Activated naive CD8-positive, alpha-beta T cell treated with anti-CD3 and anti-CD28 coated beads for 36 hours (primary cell): ENCODE results near the gene P2RX6. TPM values are rescaled to one million over a fixed set of nuclear protein-coding genes. Genes with fewer than 3 reads are reported as not detected.
"Not testable (repeated sequence)": the region's sequence is repeated elsewhere in the genome, so short reads cannot be mapped to it uniquely, and the experiment has no call there.

Source experiments
- DNase-seq: peaks from one replicate; pipeline ENCODE4 v3.0.0; 2021
- H3K27ac Mint-ChIP-seq: one replicate; pipeline ENCODE4 v1.8.0; 2022; ENCODE audit warnings: mild to moderate bottlenecking, moderate library complexity, mixed read lengths
- H3K27me3 Mint-ChIP-seq: one replicate; pipeline ENCODE4 v1.8.0; 2022; ENCODE audit warnings: mild to moderate bottlenecking, mixed read lengths
- H3K36me3 Mint-ChIP-seq: one replicate; pipeline ENCODE4 v1.8.0; 2021; ENCODE audit warnings: mild to moderate bottlenecking, mixed read lengths
- H3K4me1 Mint-ChIP-seq: one replicate; pipeline ENCODE4 v1.8.0; 2021; ENCODE audit warnings: mixed read lengths
- H3K4me3 Mint-ChIP-seq: one replicate; pipeline ENCODE4 v1.8.0; 2022; ENCODE audit warnings: mild to moderate bottlenecking, moderate library complexity, mixed read lengths
- H3K9me3 Mint-ChIP-seq: one replicate; pipeline ENCODE4 v1.8.0; 2022; ENCODE audit warnings: mixed read lengths
- total RNA-seq, 2 experiments: library from RNA; stranded (reverse); gene quantifications; one replicate each; pipeline ENCODE4 v1.2.3, GENCODE V29; 2021

Gene P2RX6
- total RNA-seq, 2 experiments from 2014 or later, result 0.14 to 0.43 TPM

DNA sequence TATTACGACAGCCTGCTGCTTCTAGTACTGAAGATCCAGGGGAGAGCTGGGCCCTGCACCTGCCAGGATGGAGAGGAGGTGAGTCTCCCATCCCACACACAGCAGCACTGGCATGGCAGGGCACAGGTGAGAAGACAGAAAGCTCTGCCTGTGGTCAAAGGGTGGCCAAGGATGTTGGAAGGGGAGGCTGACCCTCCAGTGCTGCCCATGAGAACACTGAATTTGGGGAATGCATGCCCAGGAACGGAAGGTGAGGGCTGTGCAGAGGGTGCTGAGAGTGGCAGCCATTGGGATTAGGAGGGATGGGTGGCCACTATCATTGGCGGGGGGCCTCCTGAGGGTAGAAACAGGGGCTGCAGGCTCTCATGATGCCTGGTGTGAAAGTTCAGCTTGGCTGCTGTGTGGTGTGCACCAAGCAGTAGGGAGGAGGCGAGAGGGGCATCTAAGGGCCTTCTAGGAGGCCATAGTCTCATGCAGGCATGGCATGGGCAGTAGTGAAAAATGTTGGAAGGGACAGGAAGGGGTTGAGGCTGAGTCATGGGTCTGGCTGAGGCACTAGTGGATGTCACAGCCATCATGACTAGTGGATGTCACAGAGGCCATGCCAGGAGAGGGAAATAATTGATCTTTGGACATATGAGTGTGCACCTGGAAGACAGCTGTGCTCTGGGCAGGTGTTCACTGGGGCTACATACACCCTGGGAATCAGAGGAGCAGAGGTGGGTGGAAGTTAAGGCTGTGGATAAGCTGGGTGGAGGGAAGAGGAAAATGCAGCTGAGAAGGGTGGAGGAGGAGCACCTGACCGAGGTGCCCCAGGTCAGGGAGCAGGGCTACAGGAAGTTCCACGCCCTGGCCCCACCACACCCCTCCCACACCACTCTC is 28.3 kb downstream of the P2RX6 start:
- peaks cover 15% of the 10 kb centered on the region for H3K4me1 Mint-ChIP-seq
- H3K27me3 Mint-ChIP-seq, result peaks cover 37% of the 10 kb centered on the region
- no peak overlapping the region for H3K4me3 Mint-ChIP-seq
- no peaks in the 10 kb centered on the region for H3K36me3 Mint-ChIP-seq
- no peak overlapping the region for H3K27ac Mint-ChIP-seq
- no peaks in the 10 kb centered on the region for H3K9me3 Mint-ChIP-seq
- DNase-seq, result no peak

GRCh38 chr22:21043860-21044535 is 29.0 kb downstream of the P2RX6 start:
- H3K4me1 Mint-ChIP-seq, result peaks cover 15% of the 10 kb centered on the region
- H3K27ac Mint-ChIP-seq, result no peak overlapping the region
- H3K36me3 Mint-ChIP-seq, result no peaks in the 10 kb centered on the region
- no peak overlapping the region for H3K4me3 Mint-ChIP-seq
- no peaks in the 10 kb centered on the region for H3K9me3 Mint-ChIP-seq
- peaks cover 37% of the 10 kb centered on the region for H3K27me3 Mint-ChIP-seq
- no peak for DNase-seq

DNA sequence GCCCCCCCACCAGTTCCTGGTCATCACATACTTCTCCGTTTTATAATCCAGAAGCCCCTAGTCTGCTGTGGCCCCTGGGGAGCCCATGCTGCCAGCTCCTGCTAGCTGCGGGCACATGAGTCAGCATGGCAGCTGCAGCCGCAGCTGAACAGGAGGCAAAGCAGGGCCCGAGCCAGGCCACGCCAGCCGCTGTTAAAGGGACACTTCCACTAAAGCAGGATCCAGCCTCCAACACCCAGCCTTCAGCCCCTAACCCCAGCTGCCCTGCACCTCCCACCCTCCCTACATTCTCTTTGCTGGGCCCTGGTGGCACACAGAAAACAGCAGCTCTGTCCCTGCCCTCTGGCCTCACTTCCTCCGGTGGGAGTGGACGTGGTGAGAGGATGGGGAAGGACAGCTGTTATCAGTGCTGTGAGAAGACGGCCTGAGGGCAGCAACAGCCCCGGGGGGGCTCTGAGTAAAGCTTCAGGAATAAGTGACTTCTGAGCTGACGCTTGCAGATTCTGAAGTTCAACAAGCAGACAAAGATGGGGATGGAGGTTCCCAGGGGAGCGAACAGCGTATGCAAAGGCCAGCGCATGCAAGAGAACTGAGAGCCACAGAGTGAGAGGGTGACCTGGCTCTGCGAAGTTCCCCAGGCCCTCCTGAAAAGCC is 30.1 kb downstream of the P2RX6 start:
- no peaks in the 10 kb centered on the region for H3K9me3 Mint-ChIP-seq
- peak overlapping the region; percentile 68 for H3K4me3 Mint-ChIP-seq
- H3K36me3 Mint-ChIP-seq, result no peaks in the 10 kb centered on the region
- H3K27me3 Mint-ChIP-seq, result peaks cover 37% of the 10 kb centered on the region
- no peak overlapping the region for H3K27ac Mint-ChIP-seq
- no peak for DNase-seq
- H3K4me1 Mint-ChIP-seq, result peaks cover 15% of the 10 kb centered on the region

DNA sequence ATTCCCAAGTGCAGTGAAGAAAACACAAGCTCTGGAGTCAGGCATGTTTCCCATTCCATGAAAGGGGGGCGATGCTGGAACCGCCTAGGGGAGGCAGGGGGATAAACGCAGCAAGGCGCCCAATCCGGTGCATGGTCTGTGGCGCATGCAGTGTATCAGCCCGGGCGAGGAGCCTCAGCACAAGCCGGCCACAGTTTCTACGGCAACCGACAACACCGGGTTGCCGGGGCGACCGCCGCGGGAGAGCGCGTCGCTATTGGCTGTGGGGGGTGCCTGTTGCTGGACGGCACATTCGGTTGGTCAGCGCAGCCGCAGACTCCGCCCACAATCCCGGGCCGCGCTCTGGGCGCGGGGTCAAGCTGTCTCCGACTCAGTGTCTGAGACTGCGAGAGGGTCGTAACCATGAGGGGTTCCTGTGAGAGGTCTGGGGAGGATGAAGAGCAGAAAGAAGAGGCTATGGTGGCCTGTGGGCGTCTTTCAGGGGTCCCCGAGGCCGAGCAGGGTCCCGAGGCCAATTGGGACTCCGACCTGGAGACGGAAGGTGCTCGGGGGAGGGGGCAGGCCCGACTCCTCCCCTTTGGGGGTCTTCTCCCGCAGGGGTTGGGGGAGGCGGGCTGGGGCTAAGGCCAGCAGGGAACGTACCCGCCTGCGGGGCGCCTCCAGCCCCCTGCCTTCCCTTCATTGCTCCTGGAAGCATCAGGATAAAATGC is 30.8 kb downstream of the P2RX6 start, which contains the start of gene LRRC74B:
LRRC74B (plus strand) TSS at position 362 of the 710 bp plus-strand sequence; CDS start at position 403, 41 bp downstream.
- peaks cover 37% of the 10 kb centered on the region for H3K27me3 Mint-ChIP-seq
- H3K9me3 Mint-ChIP-seq, result no peaks in the 10 kb centered on the region
- no peaks in the 10 kb centered on the region for H3K36me3 Mint-ChIP-seq
- H3K4me1 Mint-ChIP-seq, result peaks cover 15% of the 10 kb centered on the region
- H3K27ac Mint-ChIP-seq, result peak within 1 kb of the TSS; percentile 39
- DNase-seq, result peak; percentile 85
- peak within 1 kb of the TSS; percentile 68 for H3K4me3 Mint-ChIP-seq

- no peak overlapping the region for H3K27ac Mint-ChIP-seq
- peaks cover 17% of the 10 kb centered on the region for H3K4me1 Mint-ChIP-seq
- no peak for DNase-seq
- H3K36me3 Mint-ChIP-seq, result no peaks in the 10 kb centered on the region
- H3K4me3 Mint-ChIP-seq, result no peak overlapping the region
- H3K9me3 Mint-ChIP-seq, result no peaks in the 10 kb centered on the region
- H3K27me3 Mint-ChIP-seq, result peaks cover 36% of the 10 kb centered on the region
Observed at GRCh38 chr22:21047035-21047661, 32.2 kb downstream of the P2RX6 start.

DNA sequence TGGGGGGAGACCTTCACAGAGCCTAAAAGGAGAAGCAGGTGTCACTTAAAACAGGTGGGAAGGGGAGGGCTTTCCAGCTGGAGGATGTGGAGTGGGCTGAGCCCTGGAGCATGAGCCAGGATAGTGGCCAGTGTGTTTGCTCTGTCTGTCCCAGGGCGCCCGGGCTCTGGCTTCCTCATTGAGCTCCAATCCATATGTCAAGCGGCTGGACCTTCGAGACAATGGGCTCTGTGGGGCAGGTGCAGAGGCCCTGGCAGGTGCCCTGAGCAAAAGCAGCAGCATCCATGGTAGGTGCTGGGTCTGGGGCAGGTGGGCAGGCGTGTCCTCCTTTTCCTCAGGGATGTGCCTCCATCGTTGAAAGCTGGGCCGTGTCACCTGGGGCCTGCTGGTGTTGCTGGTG is 32.8 kb downstream of the P2RX6 start:
- Mint-ChIP-seq H3K27ac (no peak overlapping the region), H3K27me3 (peaks cover 30% of the 10 kb centered on the region), H3K4me3 (no peak overlapping the region), H3K9me3 (no peaks in the 10 kb centered on the region), H3K36me3 (no peaks in the 10 kb centered on the region), H3K4me1 (peaks cover 17% of the 10 kb centered on the region)
- no peak for DNase-seq

DNA sequence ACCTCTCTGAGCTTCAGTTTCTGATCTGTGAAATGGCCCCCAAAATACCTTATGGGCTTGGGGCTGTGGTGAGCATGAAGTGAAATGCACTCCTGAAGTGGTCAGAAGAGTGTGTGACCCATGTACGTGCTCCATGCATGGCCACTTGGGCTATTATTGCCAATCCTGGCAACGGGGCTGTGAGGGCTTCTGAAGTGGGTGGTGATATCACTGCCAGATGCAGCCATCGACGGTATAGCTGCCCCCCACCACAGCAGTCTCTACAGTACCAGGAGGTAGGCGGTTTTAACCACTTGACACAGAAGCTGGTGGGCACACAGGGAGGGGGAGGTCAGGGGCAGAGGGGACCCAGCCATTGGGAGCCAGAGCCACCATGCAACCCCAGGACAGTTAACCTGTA is 33.5 kb downstream of the P2RX6 start:
- H3K4me1 Mint-ChIP-seq, result peaks cover 16% of the 10 kb centered on the region
- peaks cover 24% of the 10 kb centered on the region for H3K27me3 Mint-ChIP-seq
- not testable (repeated sequence) for H3K4me3 Mint-ChIP-seq, DNase-seq, H3K27ac Mint-ChIP-seq, H3K36me3 Mint-ChIP-seq, H3K9me3 Mint-ChIP-seq

- H3K9me3 Mint-ChIP-seq, H3K4me3 Mint-ChIP-seq, H3K36me3 Mint-ChIP-seq, DNase-seq, H3K27ac Mint-ChIP-seq: not testable (repeated sequence)
- Mint-ChIP-seq H3K27me3 (peaks cover 18% of the 10 kb centered on the region), H3K4me1 (peaks cover 15% of the 10 kb centered on the region)
Observed at GRCh38 chr22:21048965-21049364, 34.0 kb downstream of the P2RX6 start.

- Mint-ChIP-seq H3K4me3 (no peak overlapping the region), H3K36me3 (no peaks in the 10 kb centered on the region), H3K27ac (no peak overlapping the region), H3K27me3 (peaks cover 5% of the 10 kb centered on the region), H3K4me1 (peaks cover 10% of the 10 kb centered on the region), H3K9me3 (no peaks in the 10 kb centered on the region)
- no peak for DNase-seq
Observed at GRCh38 chr22:21051145-21051830, 36.3 kb downstream of the P2RX6 start.

- Mint-ChIP-seq H3K27ac (no peak overlapping the region), H3K4me3 (no peak overlapping the region)
Observed at GRCh38 chr22:21051831-21052400, 37.0 kb downstream of the P2RX6 start.

DNA sequence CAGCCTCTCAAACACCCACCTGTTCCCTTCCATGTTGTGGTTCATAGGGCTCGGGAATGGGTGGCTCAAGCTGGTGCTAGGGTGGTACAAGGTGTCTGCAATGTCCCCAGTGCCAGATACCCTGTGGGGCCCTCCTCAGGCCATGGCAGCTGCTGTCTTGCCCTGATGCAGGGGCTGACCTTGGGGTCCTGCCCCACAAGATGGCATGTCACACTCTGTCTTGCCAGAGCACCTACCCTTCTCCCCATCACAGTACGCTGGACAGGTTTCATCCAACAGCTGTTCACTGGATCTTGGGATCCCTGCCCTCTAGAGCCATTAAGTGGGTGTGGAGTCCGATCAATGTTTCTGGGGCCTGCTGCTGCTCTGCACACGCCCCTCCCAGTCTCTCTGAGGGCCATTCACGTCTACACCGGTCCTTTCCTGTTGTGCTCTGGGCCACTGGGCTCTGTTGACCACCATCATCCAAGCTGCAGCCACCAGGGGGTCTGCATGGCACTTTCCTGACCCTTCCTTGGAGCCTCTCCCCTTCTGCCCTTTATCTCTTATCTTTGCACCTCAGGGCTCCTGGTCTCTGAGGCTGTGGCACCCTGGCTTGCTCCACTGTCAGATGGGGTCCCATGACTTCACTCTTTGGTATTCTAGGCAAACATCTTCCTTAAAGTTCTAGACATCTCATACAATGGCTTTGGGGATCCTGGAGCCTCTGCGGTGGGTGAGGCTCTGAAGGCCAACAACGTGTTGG is 37.9 kb downstream of the P2RX6 start:
- Mint-ChIP-seq H3K4me3 (no peak overlapping the region), H3K27ac (no peak overlapping the region), H3K36me3 (no peaks in the 10 kb centered on the region), H3K4me1 (peaks cover 15% of the 10 kb centered on the region), H3K9me3 (no peaks in the 10 kb centered on the region), H3K27me3 (peaks cover 11% of the 10 kb centered on the region)
- no peak for DNase-seq

More at GRCh38 chr22:21051831-21052400, 37.0 kb downstream of the P2RX6 start:
- H3K36me3 Mint-ChIP-seq, result no peaks in the 10 kb centered on the region
- H3K9me3 Mint-ChIP-seq, result no peaks in the 10 kb centered on the region
- peaks cover 11% of the 10 kb centered on the region for H3K27me3 Mint-ChIP-seq
- DNase-seq, result no peak
- peaks cover 15% of the 10 kb centered on the region for H3K4me1 Mint-ChIP-seq

DNA sequence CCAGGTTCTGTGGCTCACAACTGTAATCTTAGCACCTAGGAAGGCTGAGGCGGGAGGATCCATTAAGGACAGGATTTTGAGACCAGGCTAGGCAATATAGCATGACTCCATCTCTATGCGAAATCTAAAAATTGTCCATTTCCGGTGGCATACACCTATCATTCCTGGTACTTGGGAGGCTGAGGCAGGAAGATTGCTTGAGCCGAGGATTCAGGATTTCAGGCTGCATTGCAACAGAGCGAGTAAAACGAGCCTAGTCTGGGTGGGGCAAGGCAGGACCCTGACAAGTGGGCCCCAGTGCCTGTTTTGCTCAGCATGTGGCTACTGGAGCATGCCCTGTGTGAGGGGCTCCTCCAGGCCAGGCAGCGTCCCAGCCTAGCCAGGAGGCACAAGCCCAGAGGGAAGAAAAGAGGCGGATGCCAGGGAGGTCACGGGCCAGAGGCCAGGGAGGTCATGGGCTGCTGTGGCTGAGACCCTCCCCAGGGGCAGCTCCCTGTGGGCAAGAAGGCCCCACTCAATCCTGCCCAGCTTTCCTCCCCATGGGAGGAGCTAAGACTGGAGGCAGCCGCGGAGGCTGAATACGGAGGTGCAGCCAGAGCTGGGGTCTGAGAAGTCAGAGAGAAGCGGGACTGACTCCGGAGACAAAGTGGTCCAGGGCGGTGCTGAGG is 39.2 kb downstream of the P2RX6 start:
- H3K27me3 Mint-ChIP-seq, result peaks cover 11% of the 10 kb centered on the region
- H3K27ac Mint-ChIP-seq, result no peak overlapping the region
- no peak overlapping the region for H3K4me3 Mint-ChIP-seq
- DNase-seq, result no peak
- peaks cover 15% of the 10 kb centered on the region for H3K4me1 Mint-ChIP-seq
- no peaks in the 10 kb centered on the region for H3K36me3 Mint-ChIP-seq
- no peaks in the 10 kb centered on the region for H3K9me3 Mint-ChIP-seq
